CD14-positive monocyte (primary cell): ENCODE results near the gene ISLR. TPM values are rescaled to one million over a fixed set of nuclear protein-coding genes. Genes with fewer than 3 reads are reported as not detected.
"Not testable (repeated sequence)": the region's sequence is repeated elsewhere in the genome, so short reads cannot be mapped to it uniquely, and the experiment has no call there.

Experiments
- DNase-seq, 3 donors: peaks; one replicate each; pipeline ENCODE4 v3.0.0-alpha.2; 2011 to 2022
- H2AFZ ChIP-seq: 2 replicates; pipeline ENCODE4 v1.6.0; 2012; ENCODE audit warnings: mild to moderate bottlenecking, low read depth, low read length, inconsistent platforms; ENCODE audit not compliant: insufficient read depth, poor library complexity, severe bottlenecking
- H3K27ac ChIP-seq, 2 donors: 1 replicate in 1 of 2; 2 replicates in 1 of 2; pipeline ENCODE4 v1.5.1; 2012 to 2013; ENCODE audit warnings: low read length in 2 of 2, control low read depth in 1 of 2, inconsistent platforms in 1 of 2, low read depth in 1 of 2, mild to moderate bottlenecking in 1 of 2
- H3K27me3 ChIP-seq, 2 donors: one replicate each; pipeline versions ENCODE4 v1.6.0 to v1.6.1; 2011 to 2013; ENCODE audit warnings: low read length in 2 of 2; ENCODE audit not compliant: control insufficient read depth in 2 of 2, insufficient read depth in 2 of 2
- H3K36me3 ChIP-seq, 2 donors: replicated peaks in 1 of 2; 1 replicate in 1 of 2; 2 replicates in 1 of 2; pipeline versions ENCODE4 v1.5.1 to v1.6.1; 2012 to 2013; ENCODE audit warnings: low read length in 2 of 2, control low read depth in 1 of 2, inconsistent platforms in 1 of 2, mild to moderate bottlenecking in 1 of 2; ENCODE audit not compliant: insufficient read depth in 2 of 2, control insufficient read depth in 1 of 2
- H3K4me1 ChIP-seq, 2 donors: 1 replicate in 1 of 2; 2 replicates in 1 of 2; pipeline versions ENCODE4 v1.5.1 to v1.6.1; 2012 to 2013; ENCODE audit warnings: low read length in 2 of 2, control low read depth in 1 of 2, inconsistent platforms in 1 of 2, mild to moderate bottlenecking in 1 of 2, moderate library complexity in 1 of 2; ENCODE audit not compliant: insufficient read depth in 2 of 2, control insufficient read depth in 1 of 2
- H3K4me2 ChIP-seq: replicated peaks from 2 replicates; pipeline ENCODE3; 2012; ENCODE audit warnings: low read length, moderate library complexity, mild to moderate bottlenecking; ENCODE audit not compliant: poor library complexity, severe bottlenecking; ENCODE audit errors: extremely low read depth
- H3K4me3 ChIP-seq, 3 experiments: fragments of 200-600 bp in 1 of 3; sonication (generic) in 1 of 3; replicated peaks in 1 of 3; 1 replicate in 2 of 3; 2 replicates in 1 of 3; pipeline ENCODE4 v1.5.1; 2011 to 2013; ENCODE audit warnings: low read length in 3 of 3, mild to moderate bottlenecking in 3 of 3, control low read depth in 2 of 3, low read depth in 2 of 3, inconsistent platforms in 1 of 3, moderate library complexity in 1 of 3
- H3K79me2 ChIP-seq: 2 replicates; pipeline ENCODE4 v1.6.0; 2012; ENCODE audit warnings: mild to moderate bottlenecking, control low read depth, inconsistent platforms, low read length, moderate library complexity; ENCODE audit not compliant: insufficient read depth
- H3K9ac ChIP-seq: 2 replicates; pipeline ENCODE4 v1.6.0; 2017; ENCODE audit warnings: low read length, mild to moderate bottlenecking; ENCODE audit not compliant: insufficient read depth, poor library complexity, severe bottlenecking
- H3K9me3 ChIP-seq, 2 donors: replicated peaks in 1 of 2; 1 replicate in 1 of 2; 2 replicates in 1 of 2; pipeline versions ENCODE4 v1.5.1 to v1.6.1; 2012 to 2013; ENCODE audit warnings: low read length in 2 of 2, control low read depth in 1 of 2; ENCODE audit not compliant: control insufficient read depth in 1 of 2, insufficient read depth in 1 of 2
- H4K20me1 ChIP-seq: 2 replicates; pipeline ENCODE4 v1.6.0; 2012; ENCODE audit warnings: mild to moderate bottlenecking, low read length, control low read depth, moderate library complexity; ENCODE audit not compliant: insufficient read depth
- H3K27ac Mint-ChIP-seq, 7 donors: one replicate each; pipeline ENCODE4 v1.8.0; 2020; ENCODE audit warnings: mild to moderate bottlenecking in 7 of 7, mixed read lengths in 7 of 7, moderate library complexity in 6 of 7, inconsistent platforms in 2 of 7
- H3K27me3 Mint-ChIP-seq, 3 donors: one replicate each; pipeline ENCODE4 v1.8.0; 2021 to 2022; ENCODE audit warnings: low read depth in 3 of 3, mild to moderate bottlenecking in 3 of 3, mixed read lengths in 3 of 3, moderate library complexity in 3 of 3, inconsistent platforms in 1 of 3
- H3K36me3 Mint-ChIP-seq, 2 donors: one replicate each; pipeline ENCODE4 v1.8.0; 2020; ENCODE audit warnings: mixed read lengths in 2 of 2, inconsistent platforms in 1 of 2, mild to moderate bottlenecking in 1 of 2
- H3K4me1 Mint-ChIP-seq: one replicate; pipeline ENCODE4 v1.8.0; 2020; ENCODE audit warnings: mild to moderate bottlenecking, mixed read lengths
- H3K4me3 Mint-ChIP-seq, 2 donors: one replicate each; pipeline ENCODE4 v1.8.0; 2020; ENCODE audit warnings: mild to moderate bottlenecking in 2 of 2, mixed read lengths in 2 of 2, moderate library complexity in 1 of 2
- H3K9me3 Mint-ChIP-seq, 7 donors: one replicate each; pipeline ENCODE4 v1.8.0; 2020 to 2022; ENCODE audit warnings: mixed read lengths in 7 of 7, mild to moderate bottlenecking in 6 of 7, moderate library complexity in 6 of 7, inconsistent platforms in 2 of 7
- CTCF ChIP-seq: fragments of 200-600 bp; IDR thresholded peaks from one replicate; pipeline ENCODE4 v1.8.0; 2022; ENCODE audit warnings: antibody characterized with exemption, mild to moderate bottlenecking
- WGBS: methylation state at CpG from one replicate; pipeline ENCODE4 v1.1.5; 2013; ENCODE audit warnings: missing lambda C conversion rate; ENCODE audit not compliant: insufficient coverage; 5-methylcytosine and 5-hydroxymethylcytosine counted together
- intact Hi-C, 2 donors: fragments of 100-400 bp; cut with micrococcal nuclease; formaldehyde crosslinking; loops; one replicate each; pipeline versions ENCODE4 v1.15.0 to v1.15.1; 2023
- polyA plus RNA-seq, 3 donors: library from polyadenylated mRNA; depleted of rRNA in 1 of 3; unstranded in 2 of 3; stranded (reverse) in 1 of 3; fragments of 300-500 nt in 2 of 3; fragments of >200 nt in 1 of 3; fragmentation: Illumina TruSeq in 2 of 3; gene quantifications; 1 replicate in 2 of 3; 2 replicates in 1 of 3; pipeline ENCODE4 v1.2.3, GENCODE V29; 2012 to 2021

ISLR gene
- polyA plus RNA-seq, 3 donors = not detected

GRCh38 chr15:74162195-74162536 lies 11.3 kb upstream of the ISLR start:
- H3K4me2 ChIP-seq, H3K27me3 ChIP-seq, H3K9me3 Mint-ChIP-seq, H3K27ac Mint-ChIP-seq, H3K79me2 ChIP-seq, H3K4me1 ChIP-seq, H3K4me3 ChIP-seq, H3K4me1 Mint-ChIP-seq, intact Hi-C loops, DNase-seq, H3K4me3 Mint-ChIP-seq, H3K9me3 ChIP-seq, H3K36me3 Mint-ChIP-seq, H3K36me3 ChIP-seq, H3K27ac ChIP-seq, H3K9ac ChIP-seq, H4K20me1 ChIP-seq, H2AFZ ChIP-seq: not testable (repeated sequence)
- 100% methylated on average over 2 of the region's 3 CpGs for WGBS
- peaks cover 14 to 26% (median 18%) of the 10 kb centered on the region in 3 donors for H3K27me3 Mint-ChIP-seq

GRCh38 chr15:74165461-74165860 lies 8.0 kb upstream of the ISLR start:
- no peak overlapping the region for H3K9ac ChIP-seq
- H2AFZ ChIP-seq = no peak overlapping the region
- TF ChIP-seq CTCF = no peak
- H3K79me2 ChIP-seq = no peaks in the 10 kb centered on the region
- intact Hi-C loops = no loop called here
- H3K27ac Mint-ChIP-seq = no peak overlapping the region
- no peak overlapping the region for H3K4me2 ChIP-seq
- no peaks in the 10 kb centered on the region for H3K9me3 ChIP-seq
- H3K4me3 Mint-ChIP-seq = no peak overlapping the region
- H4K20me1 ChIP-seq = no peaks in the 10 kb centered on the region
- H3K36me3 Mint-ChIP-seq = no peaks in the 10 kb centered on the region
- H3K27me3 Mint-ChIP-seq = peaks cover 13 to 23% (median 16%) of the 10 kb centered on the region in 3 donors
- H3K4me3 ChIP-seq = no peak overlapping the region
- H3K36me3 ChIP-seq = no peaks in the 10 kb centered on the region
- peaks cover 0 to 1% (median 0%) of the 10 kb centered on the region in 7 donors for H3K9me3 Mint-ChIP-seq
- DNase-seq = no peak
- 100% methylated on average over 1 of the region's 1 CpG for WGBS
- H3K4me1 Mint-ChIP-seq = no peaks in the 10 kb centered on the region
- no peak overlapping the region for H3K27ac ChIP-seq
- H3K4me1 ChIP-seq = no peaks in the 10 kb centered on the region
- H3K27me3 ChIP-seq = no peaks in the 10 kb centered on the region
